Left colon (tissue), 2 donors: Measurements from ENCODE around the gene RASA4B. TPM values are rescaled to one million over a fixed set of nuclear protein-coding genes. Genes with fewer than 3 reads are reported as not detected.
A peak's percentile ranks its signal among the peaks of the same experiment; 100 is the strongest.

Experiments used
- ATAC-seq: fragments of 200-7000 bp; cut with Tn5 transposase; one replicate; pipeline ENCODE4 v1.9.1; 2020; ENCODE audit warnings: mild to moderate bottlenecking, moderate library complexity
- DNase-seq, 2 donors: peaks; one replicate each; pipeline ENCODE4 v3.0.0-alpha.2; 2020
- intact Hi-C, 2 donors: fragments of 100-400 bp; cut with DNase I in 1 of 2; cut with micrococcal nuclease in 1 of 2; formaldehyde crosslinking; loops; one replicate each; pipeline versions ENCODE4 v1.11.2 to v1.14.0; 2022; cut with DNase I, micrococcal nuclease
- microRNA-seq, 2 donors: library from miRNA; unstranded; fragments of <30 nt; microRNA quantifications; one replicate each; pipeline versions ENCODE4 v1.1.0 to v1.2.0, GENCODE V29; 2020
- total RNA-seq, 2 donors: library from RNA; stranded (reverse); fragmentation: NEBNext Ultra II Directional; extraction: Animal tissue kit (Norgen Biotek cat#: 25700); gene quantifications; one replicate each; pipeline ENCODE4 v1.2.1, GENCODE V29; 2021
- donor health status: DM: no; HTN: no; CAD: no.
- donor health status: DM: yes; HTN: yes; CAD: no.

Gene RASA4B
- total RNA-seq, 2 donors from 2014 or later = 13.4 to 22.5 TPM

DNA sequence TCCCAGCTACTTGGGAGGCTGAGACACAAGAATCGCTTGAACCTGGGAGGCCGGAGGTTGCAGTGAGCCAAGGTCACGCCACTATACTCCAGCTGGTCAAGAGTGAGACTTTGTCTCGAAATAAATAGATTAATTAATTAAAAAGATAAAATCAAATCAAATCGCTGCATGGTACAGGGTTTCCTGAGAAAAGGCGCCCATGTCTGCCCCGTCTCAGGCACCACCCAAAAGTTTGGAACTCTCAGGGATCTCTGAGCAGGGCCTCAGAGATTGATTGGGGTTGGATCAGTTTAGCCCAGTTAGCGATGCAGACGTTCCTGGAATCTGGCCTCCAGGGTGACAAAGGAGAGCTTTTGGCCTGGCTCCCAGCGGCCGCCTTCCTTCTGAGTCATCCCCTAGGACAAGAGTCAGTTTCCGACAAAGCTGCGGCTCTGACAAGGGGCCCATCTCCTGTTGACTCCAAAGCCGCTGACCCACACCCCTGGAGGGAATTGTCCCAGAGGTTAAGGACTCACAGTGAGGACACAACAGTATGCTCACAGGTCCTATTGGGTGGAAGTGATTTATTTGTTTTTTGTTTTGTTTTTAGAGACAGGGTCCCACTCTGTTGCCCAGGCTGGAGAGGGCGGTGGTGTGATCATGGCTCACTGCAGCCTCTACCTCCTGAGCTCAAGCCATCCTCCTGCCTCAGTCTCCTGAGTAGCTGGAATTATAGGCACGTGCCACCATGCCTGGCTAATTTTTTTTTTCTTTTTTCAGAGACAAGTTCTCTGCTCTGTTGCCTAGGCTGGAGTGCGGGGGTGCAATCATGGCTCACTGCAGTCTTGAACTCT, 77.4 kb downstream of the RASA4B start:
- DNase-seq (no peak), ATAC-seq (peak; percentile 12)
- intact Hi-C loops = no loop called here

DNA sequence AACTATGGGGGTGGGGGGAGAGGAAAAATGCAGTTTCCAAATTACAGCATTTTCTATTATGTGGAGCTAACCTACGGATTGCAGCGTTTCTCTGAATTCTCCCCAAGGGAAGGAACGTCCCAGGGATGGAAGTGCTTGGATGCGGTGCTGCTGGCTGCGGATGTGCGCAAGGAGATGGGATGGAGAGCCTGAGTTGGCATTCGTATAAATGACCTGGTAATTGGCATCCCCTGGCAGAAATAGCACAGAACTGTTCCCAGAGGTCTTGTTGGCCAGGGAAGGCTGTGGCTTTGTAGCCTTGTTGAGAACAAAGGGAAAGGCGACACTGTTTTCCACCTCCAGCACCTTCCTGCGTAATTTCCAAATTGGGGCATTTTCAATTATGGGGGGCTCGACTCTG, 81.5 kb downstream of the RASA4B start:
- DNase-seq (no peak), ATAC-seq (no peak)
- intact Hi-C loops = no loop called here

DNA sequence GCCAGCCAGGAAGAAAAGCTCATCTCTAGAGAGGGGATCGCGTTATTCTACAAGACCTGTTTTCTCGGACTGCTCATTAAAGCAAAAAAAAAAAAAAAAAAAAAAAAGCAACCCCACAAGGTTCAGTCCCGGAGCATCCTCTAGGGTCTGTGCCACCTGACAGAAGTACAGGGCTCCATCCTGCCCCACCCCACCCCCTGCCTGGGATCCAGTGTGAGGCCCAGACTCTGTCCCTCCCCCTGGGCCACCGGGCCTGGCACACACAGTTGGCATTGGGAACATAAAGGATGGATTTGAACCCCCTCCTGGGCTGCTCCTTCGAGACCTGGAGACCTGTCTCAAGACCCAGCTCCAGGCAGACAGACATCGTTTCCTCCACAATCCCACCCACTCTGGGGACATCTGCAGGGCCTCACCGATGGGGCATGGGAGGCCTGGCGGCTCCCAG, 83.5 kb downstream of the RASA4B start:
- ATAC-seq = no peak
- no peak for DNase-seq
- intact Hi-C loops = no loop called here

DNA sequence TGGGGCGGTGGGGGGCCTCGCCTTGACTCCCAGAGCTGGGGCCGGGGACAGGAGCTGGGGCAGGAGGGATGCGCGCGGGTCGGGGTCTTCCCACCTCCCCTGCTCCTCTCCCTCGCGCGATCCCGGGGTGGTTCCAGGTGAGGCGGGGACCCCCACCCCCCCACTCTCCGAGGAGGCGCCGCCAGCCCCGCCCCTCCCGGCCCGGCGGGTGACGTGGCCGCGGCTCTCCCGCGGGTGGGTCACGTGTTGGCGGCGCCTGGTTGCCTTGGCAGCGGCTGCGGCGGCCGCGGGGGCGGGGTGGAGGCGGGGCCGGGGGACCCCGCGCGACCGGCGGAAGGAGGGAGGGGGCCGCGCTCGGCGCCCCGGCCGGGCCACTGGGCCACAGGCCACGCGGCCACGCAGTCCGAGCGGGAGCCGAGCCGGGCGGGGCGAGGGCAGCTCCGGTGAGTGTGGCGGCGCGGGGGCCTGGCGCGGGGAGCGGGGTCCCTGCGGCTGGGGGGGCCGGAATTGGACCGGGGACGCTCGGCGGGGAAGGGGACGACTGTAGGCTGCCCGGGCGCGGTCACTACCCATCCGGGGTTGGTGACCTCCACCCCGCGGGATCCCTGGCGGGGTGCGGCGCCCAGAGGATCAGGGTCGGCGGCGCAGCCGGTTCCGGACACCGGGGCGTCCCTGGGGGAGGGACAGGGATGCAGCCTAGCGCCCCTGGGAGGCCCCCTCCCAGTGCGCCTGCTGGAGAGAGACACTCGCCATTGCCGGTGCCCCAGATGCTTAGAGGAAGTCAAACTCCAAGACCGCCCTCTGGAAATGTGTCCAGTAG, 84.1 kb downstream of the RASA4B start, which contains the start of gene ORAI2:
Gene ORAI2, plus strand, starts transcription at position 357 of the 820 bp plus-strand sequence. CDS start 5,382 bp downstream, outside the sequence.
- DNase-seq (peak; percentile 77 to 84), ATAC-seq (peak; percentile 71)
- intact Hi-C loops = no loop called here

Small RNAs within 50 kb of the gene (microRNA-seq; reads per million reads assigned to microRNA genes)
- 0 to 1.4 reads per million in 2 donors for gene MIR4467
- 0 to 4.8 reads per million in 2 donors for gene MIR5090

Other genes with a start within 250 kb of the RASA4B start
- 1 to 10 TPM; 3.2 to 3.3 TPM for gene SH2B2, start 230.9 kb downstream of the RASA4B start, total RNA-seq
- gene SPDYE6, start 161.3 kb downstream of the RASA4B start, total RNA-seq = not detected
- gene PRKRIP1, start 121.4 kb downstream of the RASA4B start, total RNA-seq = 10 to 100 TPM; 16.0 to 18.8 TPM
- 1 to 10 TPM; 4.2 to 6.8 TPM for gene ORAI2, start 84.2 kb downstream of the RASA4B start, total RNA-seq
- 1 to 10 TPM; 9.5 to 9.9 TPM for gene ALKBH4, start 52.9 kb downstream of the RASA4B start, total RNA-seq
- 10 to 100 TPM; 12.6 to 15.2 TPM for gene LRWD1, start 52.8 kb downstream of the RASA4B start, total RNA-seq
- 10 to 100 TPM; 49.4 to 50.9 TPM for gene POLR2J, start 38.9 kb downstream of the RASA4B start, total RNA-seq
- gene UPK3BL2, start 25.9 kb upstream of the RASA4B start, total RNA-seq = 10 to 100 TPM; 13.4 to 20.7 TPM
- not detected for gene SPDYE2, start 33.4 kb upstream of the RASA4B start, total RNA-seq
- gene POLR2J3, start 54.8 kb upstream of the RASA4B start, total RNA-seq = 10 to 100 TPM; 24.1 to 27.1 TPM
- 10 to 100 TPM; 16.7 to 31.9 TPM for gene RASA4, start 99.0 kb upstream of the RASA4B start, total RNA-seq
- 10 to 100 TPM in 1 of 2 donors, 1 to 10 TPM in 1; 6.3 to 27.5 TPM for gene UPK3BL1, start 125.0 kb upstream of the RASA4B start, total RNA-seq
- not detected for gene SPDYE2B, start 132.5 kb upstream of the RASA4B start, total RNA-seq
- 10 to 100 TPM in 1 of 2 donors, 1 to 10 TPM in 1; 7.9 to 11.9 TPM for gene POLR2J2, start 153.9 kb upstream of the RASA4B start, total RNA-seq
- gene FAM185A, start 231.2 kb upstream of the RASA4B start, total RNA-seq = 10 to 100 TPM; 10.1 to 10.4 TPM